Activated CD4-positive, alpha-beta T cell treated with anti-CD3 and anti-CD28 coated beads for 24 hours (primary cell): ENCODE measurements around the gene AKAP6.
"Not testable (repeated sequence)": the region's sequence is repeated elsewhere in the genome, so short reads cannot be mapped to it uniquely, and the experiment has no call there.

Experiments used
- DNase-seq, 2 donors: peaks; one replicate each; pipeline ENCODE4 v3.0.0-alpha.2; 2020; ENCODE audit warnings: low read depth in 2 of 2

AKAP6 gene

DNA sequence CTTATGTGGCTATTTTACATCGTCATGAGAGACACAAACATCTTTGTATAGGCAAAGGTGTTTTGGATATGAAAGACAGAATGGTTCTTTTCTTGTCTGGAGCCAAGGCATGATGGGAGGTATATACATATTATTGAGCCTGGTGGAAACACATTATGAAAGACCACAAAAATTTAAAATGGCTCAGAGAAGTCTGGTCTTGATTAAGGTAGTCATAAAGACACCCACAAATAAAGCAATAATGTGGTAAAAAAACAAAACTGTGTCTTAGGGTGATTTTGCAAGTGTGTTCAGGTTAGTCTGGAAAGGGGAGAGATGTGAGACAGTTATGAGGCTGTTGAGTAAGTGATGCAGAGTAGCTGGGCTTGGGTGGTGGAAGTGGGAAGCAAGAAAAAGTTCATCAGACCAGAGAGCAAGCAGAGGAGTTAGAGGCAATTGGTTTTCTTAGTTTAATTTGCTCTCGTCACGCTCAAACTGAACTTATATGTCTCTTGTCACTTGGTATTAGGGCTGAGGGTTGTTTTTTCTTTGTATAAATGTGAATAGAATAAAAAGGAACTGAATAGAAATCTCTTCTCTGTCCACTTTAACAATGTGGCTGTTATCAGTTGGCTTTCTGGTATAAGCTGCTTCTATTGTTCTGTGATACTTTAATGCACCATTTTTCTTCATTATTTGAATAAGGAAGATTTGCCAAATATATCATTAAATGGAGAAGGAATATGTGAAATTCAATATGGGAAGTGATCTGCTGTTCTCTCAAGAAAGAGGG is 115.0 kb downstream of the AKAP6 start:
- no peak for DNase-seq

GRCh38 chr14:32447371-32447770 is 118.3 kb downstream of the AKAP6 start:
- no peak for DNase-seq

- DNase-seq, result no peak
These were observed 120.5 kb downstream of the AKAP6 start for GRCh38 chr14:32449648-32450047.

- DNase-seq, result no peak
These were observed 122.0 kb downstream of the AKAP6 start for GRCh38 chr14:32450919-32451675.

GRCh38 chr14:32453857-32454810 is 125.0 kb downstream of the AKAP6 start:
- DNase-seq, result no peak

- no peak for DNase-seq
These were observed 128.3 kb downstream of the AKAP6 start for GRCh38 chr14:32457213-32457920.

DNA sequence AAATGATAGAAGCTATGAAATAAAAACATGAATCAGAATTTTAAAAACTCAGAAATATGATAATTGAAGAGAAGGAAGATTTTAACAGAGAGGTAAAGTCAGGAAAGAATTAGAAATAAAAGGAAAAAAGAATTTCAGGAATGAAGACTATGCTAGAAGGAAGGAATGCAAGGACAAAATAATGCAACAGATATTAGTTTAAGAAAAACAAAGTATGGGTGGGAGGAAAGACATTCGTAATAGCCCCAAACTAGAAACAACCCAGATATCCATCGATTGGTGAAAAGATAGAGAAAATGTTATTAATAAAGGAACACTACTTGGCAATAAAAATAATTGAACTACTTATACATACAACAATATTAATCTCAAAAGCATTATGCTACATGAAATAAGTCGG is 129.6 kb downstream of the AKAP6 start:
- no peak for DNase-seq

GRCh38 chr14:32460267-32460666 is 131.2 kb downstream of the AKAP6 start:
- DNase-seq, result no peak

GRCh38 chr14:32462553-32462952 is 133.5 kb downstream of the AKAP6 start:
- not testable (repeated sequence) for DNase-seq

DNA sequence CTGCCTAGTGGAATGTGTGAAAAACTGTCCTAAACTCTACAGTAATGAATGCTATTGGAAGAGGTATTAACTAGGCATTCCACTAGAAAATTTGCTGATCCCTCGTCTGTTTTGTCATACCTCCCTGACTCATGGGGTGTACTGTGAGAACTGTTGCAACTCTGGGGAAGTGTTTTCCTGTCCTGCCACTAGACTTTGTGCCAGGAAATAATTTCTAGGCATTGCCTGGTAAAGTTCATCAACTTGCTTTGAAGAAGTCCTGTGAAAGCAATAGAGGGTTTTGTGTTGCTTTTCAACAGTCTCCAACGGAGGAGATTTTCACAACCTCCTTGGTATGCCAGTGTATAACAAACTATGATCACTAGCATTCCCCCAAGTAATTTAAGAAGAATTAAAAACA is 139.9 kb downstream of the AKAP6 start:
- no peak for DNase-seq

DNA sequence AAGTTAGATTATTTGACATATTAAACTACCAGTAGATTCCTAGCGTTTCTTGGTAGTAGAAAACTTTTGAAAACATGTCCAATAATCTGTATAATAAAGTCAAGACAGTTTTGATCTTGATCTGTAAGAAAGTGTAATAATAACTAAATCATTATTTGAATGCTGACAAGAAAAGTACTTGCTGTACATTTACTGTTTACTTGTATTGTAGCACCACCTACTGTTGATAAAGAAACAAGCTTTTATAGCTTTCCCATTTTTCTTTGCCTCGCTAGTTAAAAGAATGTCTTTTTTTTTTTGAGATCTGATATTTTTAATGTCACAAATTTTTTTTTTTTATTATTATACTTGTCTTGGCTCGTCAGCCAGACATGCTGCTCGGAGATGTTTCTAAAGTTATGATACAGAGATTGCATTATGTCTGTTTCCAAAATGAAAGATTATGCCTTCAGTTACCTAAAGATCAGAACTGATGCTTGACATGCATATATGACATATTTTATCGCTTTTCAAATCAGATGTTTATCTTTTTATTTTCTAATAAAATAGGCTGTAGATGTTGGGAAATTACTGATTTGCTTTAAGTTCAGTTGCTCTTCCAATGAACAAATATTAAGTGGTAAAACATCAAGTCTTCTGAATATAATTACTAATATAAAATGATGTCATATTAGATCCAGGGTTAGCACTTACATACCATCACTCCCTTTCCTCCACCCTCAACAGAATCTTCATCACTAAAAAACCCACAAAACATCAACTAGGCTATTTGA is 140.5 kb downstream of the AKAP6 start:
- DNase-seq, result no peak

- DNase-seq, result no peak
These were observed 141.1 kb downstream of the AKAP6 start for GRCh38 chr14:32470161-32470715.

GRCh38 chr14:32471181-32471580 is 142.1 kb downstream of the AKAP6 start:
- DNase-seq, result no peak

- DNase-seq, result no peak
These were observed 143.0 kb downstream of the AKAP6 start for GRCh38 chr14:32472076-32472475.

DNA sequence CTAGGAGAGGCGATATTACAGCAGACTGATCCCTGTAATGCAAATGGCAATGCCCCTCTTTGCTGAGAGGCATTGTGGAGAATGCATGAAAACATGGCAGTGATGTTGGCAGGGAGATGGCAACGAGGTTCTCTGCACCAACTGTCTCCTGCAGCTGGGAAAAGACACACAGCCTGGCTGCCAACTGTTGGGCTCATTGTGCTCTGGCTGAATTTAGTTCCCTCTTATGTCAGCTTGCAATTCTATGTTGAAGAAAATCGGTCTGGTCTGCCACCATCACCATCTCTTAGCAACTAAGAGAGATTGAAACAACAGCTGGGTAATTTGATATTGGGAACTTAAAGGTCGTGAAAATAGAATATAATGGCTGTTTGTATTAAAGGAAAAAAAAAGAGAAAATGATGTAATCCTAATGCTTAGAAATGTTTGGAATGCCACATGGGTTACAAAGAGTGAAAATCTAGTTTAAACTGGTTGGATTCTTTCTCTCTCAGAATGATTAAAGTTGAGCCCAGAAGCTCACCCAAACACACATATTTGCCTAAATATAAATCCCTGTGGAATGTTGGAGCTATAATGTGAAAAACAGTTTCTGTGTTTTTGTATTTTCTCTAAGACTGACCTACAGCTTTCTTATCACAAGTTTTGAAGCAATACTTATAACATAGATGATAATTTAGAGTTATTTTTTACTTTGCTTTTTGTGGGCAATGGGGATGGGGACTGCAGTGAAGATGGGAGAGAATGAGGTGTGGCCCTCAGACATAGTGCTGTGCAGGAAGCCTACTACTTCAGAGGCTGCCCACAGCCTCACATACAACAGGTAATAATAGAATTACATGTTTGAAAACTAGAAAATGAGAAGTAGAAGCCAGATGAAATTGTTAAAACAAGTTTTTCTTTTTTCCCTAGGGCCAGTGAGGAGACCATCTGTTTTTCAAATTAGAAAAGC is 143.7 kb downstream of the AKAP6 start:
- no peak for DNase-seq

GRCh38 chr14:32473464-32473855 is 144.4 kb downstream of the AKAP6 start:
- DNase-seq, result no peak

DNA sequence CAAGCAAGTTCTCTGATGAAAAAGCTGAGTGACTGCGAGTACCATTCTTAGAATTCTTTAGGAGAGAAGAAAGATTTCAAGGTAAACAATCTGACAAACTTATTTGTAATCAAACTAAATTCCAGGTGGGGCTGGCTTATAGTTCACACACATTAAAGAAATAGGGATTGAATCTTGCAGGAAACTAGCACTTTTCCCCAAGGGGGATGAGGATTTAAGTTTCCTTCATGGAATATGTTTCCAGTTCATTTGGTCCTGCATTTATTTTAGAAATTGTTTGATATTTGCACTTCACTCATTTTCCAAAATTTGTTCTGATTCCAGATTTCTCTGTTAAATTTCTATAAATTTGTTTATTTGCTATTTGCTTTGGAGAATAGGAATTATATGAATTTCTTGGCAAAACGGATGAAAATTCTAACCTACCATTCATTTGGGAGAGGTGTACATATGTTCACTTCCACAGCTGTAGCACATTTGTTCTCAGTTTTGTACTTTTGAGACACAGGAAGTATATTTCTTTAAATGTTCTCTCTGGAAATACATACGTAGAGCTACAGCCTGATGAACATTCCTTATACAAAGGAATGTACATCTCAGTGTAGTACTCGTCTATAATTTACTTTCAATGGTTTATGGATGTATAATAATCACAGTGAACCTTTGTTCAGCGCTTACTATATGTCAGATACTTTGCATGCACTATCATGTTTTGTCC is 145.5 kb downstream of the AKAP6 start:
- DNase-seq, result no peak

DNA sequence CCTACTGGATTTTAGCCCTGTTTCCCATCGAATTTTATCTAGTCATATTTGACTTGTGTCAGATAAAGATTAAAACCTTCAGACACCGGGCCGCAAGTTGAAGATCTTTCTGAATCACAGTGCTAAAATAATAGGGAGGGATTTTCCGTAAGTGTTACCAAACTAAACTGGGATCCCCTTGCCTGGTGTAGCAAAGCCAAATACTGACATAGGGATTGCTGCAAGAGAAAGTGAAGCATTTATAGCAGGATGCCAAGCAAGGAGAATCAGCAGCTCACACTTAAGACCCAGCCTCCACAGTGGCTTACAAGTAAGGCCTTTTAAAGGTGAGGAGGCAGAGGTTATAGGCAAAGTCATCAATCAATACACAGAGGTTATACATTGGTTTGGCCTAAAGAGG is 147.4 kb downstream of the AKAP6 start:
- DNase-seq, result no peak

DNA sequence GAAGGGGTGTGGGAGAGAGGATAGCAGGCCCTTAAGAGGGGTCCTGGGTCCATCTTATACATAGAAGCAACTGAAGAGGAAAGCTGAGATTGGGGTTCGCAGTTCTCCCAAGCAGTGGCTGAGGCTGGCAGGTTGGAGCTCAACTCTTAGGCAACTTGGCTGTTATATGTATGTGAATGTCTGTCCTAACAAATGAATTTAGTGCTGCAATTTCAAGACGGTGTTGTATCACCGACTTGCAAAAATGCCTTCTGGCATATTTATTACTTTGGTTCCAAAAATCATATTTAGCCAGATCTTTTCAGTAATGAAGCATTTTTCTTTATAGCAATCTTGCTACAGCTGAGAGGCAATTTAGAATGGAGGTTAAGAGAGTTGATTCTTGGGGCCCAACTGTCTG is 148.3 kb downstream of the AKAP6 start:
- no peak for DNase-seq
